Mammary epithelial cell (primary cell): ENCODE results near the gene MUC13.

Experiments used
- EZH2 ChIP-seq: IDR thresholded peaks from 2 replicates; pipeline ENCODE4 v1.6.1; 2012; ENCODE audit warnings: low read length, inconsistent platforms, borderline replicate concordance
- TF ChIP-seq, protein P1 (sequence below), 2 donors: IDR thresholded peaks in 1 of 2; conservative IDR thresholded peaks in 1 of 2; 2 replicates each; pipeline ENCODE4 v1.5.1; 2011 to 2012; ENCODE audit warnings: inconsistent platforms in 2 of 2, low read length in 2 of 2, mild to moderate bottlenecking in 2 of 2, control low read depth in 1 of 2, low read depth in 1 of 2; ENCODE audit not compliant: insufficient read depth in 1 of 2; ENCODE audit errors: extremely low read depth in 1 of 2

DNA sequence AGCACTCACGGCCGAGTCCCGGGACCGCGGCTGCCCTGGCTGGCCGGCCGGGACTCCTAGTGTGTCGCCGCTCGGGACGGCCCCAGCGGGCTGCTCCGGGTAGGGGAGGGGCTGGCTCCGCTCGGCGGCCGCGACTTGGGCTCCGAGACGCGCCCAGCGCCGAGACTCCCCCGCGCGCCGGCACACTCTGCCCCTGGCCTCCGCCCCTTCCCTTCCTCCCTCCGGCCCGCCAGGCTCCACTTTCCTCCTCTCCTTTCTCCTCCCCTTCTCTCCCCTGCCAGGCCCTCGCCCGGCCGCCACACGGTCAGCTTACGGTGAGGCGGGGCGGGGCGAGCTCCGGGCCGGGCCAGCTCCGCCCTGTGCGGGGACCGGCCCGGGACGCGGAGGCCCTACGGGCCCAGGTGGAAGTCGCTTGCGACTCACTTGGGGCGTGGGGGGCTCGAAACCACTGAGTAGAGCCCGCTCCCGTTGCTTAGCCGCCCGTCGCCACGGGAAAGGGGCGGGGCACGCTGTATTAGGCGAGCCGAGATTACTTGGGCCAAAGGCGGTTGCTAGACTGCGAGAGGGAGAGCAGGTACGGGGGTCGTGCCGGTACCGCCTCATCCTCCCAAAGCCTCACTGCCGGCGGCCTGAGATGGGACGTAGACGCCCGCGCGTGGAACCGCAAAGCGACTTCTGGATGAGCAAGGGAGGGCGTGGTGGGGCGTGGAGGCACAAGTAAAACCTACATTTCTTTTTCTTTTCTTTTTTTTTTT is 47.2 kb downstream of the MUC13 start, which contains the start of gene ITGB5:
- TF ChIP-seq, protein P1, sequence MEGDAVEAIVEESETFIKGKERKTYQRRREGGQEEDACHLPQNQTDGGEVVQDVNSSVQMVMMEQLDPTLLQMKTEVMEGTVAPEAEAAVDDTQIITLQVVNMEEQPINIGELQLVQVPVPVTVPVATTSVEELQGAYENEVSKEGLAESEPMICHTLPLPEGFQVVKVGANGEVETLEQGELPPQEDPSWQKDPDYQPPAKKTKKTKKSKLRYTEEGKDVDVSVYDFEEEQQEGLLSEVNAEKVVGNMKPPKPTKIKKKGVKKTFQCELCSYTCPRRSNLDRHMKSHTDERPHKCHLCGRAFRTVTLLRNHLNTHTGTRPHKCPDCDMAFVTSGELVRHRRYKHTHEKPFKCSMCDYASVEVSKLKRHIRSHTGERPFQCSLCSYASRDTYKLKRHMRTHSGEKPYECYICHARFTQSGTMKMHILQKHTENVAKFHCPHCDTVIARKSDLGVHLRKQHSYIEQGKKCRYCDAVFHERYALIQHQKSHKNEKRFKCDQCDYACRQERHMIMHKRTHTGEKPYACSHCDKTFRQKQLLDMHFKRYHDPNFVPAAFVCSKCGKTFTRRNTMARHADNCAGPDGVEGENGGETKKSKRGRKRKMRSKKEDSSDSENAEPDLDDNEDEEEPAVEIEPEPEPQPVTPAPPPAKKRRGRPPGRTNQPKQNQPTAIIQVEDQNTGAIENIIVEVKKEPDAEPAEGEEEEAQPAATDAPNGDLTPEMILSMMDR (conservative IDR thresholded peaks at IDR 0.05 in 1 of 2, IDR thresholded peaks at IDR 0.05 in 1 of 2; ENCODE audit: extremely low read depth in 1 of 2, insufficient read depth in 1 of 2, low read depth in 1 of 2, low read length in 2 of 2), result no peak
- TF ChIP-seq EZH2, result no peak
